GM19397 (cell line): ENCODE results near the gene SLC16A7.

Source experiments
- ATAC-seq: cut with Tn5 transposase; IDR thresholded peaks from one replicate; pipeline ENCODE4 v1.9.1; 2021; ENCODE audit warnings: mild to moderate bottlenecking, moderate library complexity; ENCODE audit not compliant: unreplicated experiment

Gene SLC16A7

GRCh38 chr12:59620326-59620725, 24.5 kb downstream of the SLC16A7 start:
- ATAC-seq: no peak

GRCh38 chr12:59624732-59625460, 29.1 kb downstream of the SLC16A7 start:
- ATAC-seq: no peak

- no peak for ATAC-seq
Observed at GRCh38 chr12:59626382-59626781, 30.6 kb downstream of the SLC16A7 start.

DNA sequence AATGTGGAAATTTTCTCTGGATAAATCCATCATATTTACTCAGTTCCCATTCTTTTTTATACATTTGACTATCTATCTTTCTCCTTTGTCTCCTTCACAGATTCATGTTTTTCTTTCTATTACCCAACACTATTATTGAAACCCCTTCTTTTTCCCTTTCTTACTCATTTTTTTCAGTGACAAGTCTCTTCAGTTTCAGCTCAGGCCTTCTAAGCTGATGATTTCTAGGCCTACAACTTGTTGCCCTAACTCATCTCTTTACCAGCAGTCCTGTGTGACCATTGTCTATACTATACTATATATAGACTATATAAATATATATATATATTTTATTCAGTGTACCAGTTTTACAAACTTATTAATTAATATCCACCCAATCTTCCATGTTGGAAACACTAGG, 31.8 kb downstream of the SLC16A7 start:
- no peak for ATAC-seq

DNA sequence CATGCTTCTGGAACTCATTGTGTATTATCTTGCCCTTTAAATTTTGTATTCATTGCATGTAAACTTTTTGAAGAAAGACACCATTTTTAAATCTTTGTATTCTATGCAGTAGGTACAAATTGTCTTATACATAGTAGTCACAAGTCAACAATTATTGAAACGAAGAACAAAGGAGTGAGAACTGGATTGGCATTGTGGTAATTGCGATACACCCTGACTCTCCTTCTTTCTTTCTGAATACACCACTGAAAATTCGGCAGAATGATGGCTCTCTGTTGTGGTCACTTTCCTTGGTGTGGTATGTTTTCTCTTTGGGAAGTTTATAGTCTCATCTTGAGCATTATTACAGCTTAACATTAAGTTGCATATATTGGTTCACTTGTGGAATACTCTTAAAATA, 34.1 kb downstream of the SLC16A7 start:
- ATAC-seq: no peak

DNA sequence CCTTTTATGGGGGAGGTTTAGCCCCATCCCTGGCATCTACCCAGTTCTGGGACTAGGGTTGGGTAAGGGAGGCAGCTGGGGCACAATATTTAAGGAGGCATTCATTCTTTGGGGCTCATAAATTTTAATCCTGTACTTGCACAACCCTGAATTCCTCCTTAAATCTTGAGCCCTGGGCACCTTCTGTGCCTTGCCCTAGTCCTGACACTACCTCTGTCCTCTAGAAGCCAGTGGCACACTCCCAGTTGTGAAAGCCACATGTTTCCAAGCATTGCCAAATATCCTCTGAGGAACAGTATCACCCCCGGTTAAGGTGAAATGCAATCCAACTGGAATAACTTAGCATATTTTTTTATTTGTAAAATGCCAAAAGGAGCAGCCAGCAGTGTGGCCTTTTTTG, 36.6 kb downstream of the SLC16A7 start:
- no peak for ATAC-seq

GRCh38 chr12:59634254-59634653, 38.4 kb downstream of the SLC16A7 start:
- ATAC-seq: no peak

- peak; percentile 77 for ATAC-seq
Observed at GRCh38 chr12:59636945-59637691, 41.3 kb downstream of the SLC16A7 start.

DNA sequence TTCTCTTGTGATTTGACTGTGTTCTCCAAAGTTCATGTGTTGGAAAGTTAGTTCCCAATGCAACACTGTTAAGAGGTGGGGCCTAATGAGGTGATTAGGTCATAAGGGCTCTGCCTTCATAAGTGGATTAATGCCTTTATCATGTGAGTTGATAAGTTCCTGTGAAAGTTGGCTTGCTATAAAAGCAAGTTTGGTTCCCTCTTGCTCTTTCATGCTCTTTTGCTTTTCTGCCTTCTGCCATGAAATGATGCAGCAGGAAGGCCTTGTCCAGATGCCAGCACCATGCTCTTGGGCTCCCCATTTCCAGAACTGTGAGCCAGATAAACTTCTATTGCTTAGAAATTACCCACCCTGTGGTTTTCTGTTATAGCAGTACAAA, 41.9 kb downstream of the SLC16A7 start:
- ATAC-seq: no peak

GRCh38 chr12:59643550-59643949, 47.7 kb downstream of the SLC16A7 start:
- ATAC-seq: no peak

- ATAC-seq: no peak
Observed at GRCh38 chr12:59645242-59645641, 49.4 kb downstream of the SLC16A7 start.

GRCh38 chr12:59646636-59647035, 50.8 kb downstream of the SLC16A7 start:
- no peak for ATAC-seq

DNA sequence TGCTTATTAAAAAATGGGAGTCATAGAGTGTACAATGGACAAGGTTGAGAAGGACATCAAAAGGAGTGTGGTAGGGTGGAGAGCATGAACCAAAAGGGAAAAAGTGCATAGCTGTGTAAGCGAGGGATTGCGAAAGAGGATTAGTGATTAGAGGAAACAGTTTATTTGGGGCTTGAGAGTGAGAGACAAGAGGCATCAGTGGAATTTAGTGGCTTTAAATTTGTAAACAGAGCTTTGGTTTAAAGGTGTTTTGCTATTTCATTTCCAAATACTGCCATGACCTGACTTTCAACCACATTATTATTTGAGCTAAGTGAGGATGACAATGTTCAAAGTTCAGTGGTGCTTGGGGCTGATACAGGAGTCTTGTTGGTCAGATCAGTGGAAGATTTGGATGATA, 53.4 kb downstream of the SLC16A7 start:
- no peak for ATAC-seq

GRCh38 chr12:59650588-59651228, 54.9 kb downstream of the SLC16A7 start:
- ATAC-seq: no peak

DNA sequence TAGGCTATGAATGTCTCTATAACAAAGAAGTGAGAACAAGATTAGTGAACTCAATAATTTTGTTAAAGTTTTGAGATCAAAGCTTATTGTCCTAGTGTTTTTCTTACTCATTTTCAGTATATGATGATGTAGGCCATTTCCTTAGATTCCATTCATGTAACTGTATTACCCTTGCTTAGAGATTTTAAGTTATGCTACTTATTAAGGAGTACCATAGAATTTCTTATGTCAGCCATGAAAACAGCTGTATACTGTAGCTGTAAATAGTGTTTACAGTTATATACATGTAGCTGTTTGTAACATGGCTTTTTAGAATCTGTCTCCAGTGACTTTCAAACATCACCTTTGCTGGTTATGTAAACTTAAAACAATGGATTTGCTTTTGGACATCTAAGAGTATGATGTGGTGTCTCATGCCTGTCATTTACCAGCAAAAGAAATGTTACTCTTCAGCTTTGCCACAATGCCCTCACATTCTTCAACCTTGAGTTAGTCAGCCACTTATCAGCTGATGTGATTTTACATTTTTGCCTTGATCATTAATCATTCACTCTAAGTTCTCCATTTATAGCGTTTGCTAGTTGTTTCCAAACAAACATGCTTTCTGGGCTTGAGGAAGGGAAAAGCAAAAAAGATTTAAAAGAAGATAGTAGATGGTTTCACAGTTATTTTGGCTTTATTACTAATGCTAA, 55.5 kb downstream of the SLC16A7 start:
- ATAC-seq: no peak

GRCh38 chr12:59652130-59652529, 56.3 kb downstream of the SLC16A7 start:
- ATAC-seq: no peak

DNA sequence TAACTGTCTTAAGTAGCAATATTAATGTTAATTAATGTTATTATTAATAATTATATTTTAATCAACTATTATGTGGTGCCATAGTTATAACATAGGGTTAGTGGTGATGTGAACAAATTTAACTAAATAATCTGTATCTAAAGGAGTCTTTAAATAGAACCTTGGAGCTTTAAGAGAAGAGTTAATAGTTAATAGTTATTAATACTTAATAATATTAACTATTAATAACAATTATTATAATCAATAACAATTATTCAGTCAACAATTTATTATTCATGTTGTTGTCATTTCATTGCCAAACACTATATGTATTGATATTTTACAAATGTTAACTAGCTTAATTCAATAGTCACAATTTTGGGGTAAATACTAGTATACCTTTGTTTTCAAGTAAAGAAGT, 58.2 kb downstream of the SLC16A7 start:
- ATAC-seq: no peak

DNA sequence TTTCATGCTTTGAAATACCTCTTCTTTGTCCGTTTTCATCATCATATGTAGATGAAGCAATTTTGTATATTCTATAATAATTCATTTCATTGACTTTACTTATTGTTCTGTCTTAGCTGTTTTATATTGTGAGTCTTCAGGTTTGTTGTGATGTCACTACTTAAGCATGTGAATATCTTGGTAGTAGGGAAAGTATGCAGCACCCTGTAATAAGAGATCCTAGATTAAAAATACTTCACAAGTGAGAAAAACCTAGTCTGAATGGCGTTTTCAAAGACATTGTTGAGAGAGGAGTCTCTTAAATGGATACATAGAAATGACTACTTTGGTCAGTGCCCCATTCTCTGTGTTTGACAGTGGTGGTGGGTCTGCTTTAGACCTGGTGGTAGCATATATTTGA, 61.4 kb downstream of the SLC16A7 start:
- ATAC-seq: no peak

- ATAC-seq: no peak
Observed at GRCh38 chr12:59657711-59658110, 61.9 kb downstream of the SLC16A7 start.

GRCh38 chr12:59660148-59660547, 64.3 kb downstream of the SLC16A7 start:
- no peak for ATAC-seq

GRCh38 chr12:59660921-59661597, 65.2 kb downstream of the SLC16A7 start:
- no peak for ATAC-seq
